Mucosa of descending colon (tissue), 3 donors: ENCODE results near the gene COPA. TPM values are rescaled to one million over a fixed set of nuclear protein-coding genes. Genes with fewer than 3 reads are reported as not detected.

Source experiments
- ATAC-seq: fragments of 200-7000 bp; cut with Tn5 transposase; one replicate; pipeline ENCODE4 v1.9.1; 2020; ENCODE audit warnings: mild to moderate bottlenecking, moderate library complexity
- DNase-seq, 3 donors: peaks; one replicate each; pipeline ENCODE4 v3.0.0-alpha.2; 2020
- H3K36me3 ChIP-seq: fragments of 200-600 bp; one replicate; pipeline ENCODE4 v1.8.0; 2021; ENCODE audit warnings: low read depth, mild to moderate bottlenecking
- H3K4me1 ChIP-seq: fragments of 200-600 bp; one replicate; pipeline ENCODE4 v1.8.0; 2021; ENCODE audit warnings: low read depth, mild to moderate bottlenecking
- H3K4me3 ChIP-seq: fragments of 200-600 bp; one replicate; pipeline ENCODE4 v1.8.0; 2021; ENCODE audit warnings: mild to moderate bottlenecking
- H3K9me3 ChIP-seq: fragments of 200-600 bp; one replicate; pipeline ENCODE4 v1.8.0; 2021; ENCODE audit warnings: mild to moderate bottlenecking
- CTCF ChIP-seq: fragments of 200-600 bp; IDR thresholded peaks from one replicate; pipeline ENCODE4 v1.8.0; 2022; ENCODE audit warnings: antibody characterized with exemption, mild to moderate bottlenecking
- intact Hi-C, 2 donors: fragments of 100-400 bp; cut with DNase I in 1 of 2; cut with micrococcal nuclease in 1 of 2; formaldehyde crosslinking; loops; one replicate each; pipeline versions ENCODE4 v1.11.0 to v1.11.1; 2022; cut with DNase I, micrococcal nuclease
- total RNA-seq, 3 donors: library from RNA; stranded (reverse); fragmentation: NEBNext Ultra II Directional in 2 of 3; extraction: Animal tissue kit (Norgen Biotek cat#: 25700) in 2 of 3; gene quantifications; one replicate each; pipeline versions ENCODE4 v1.2.1 to v1.2.4, GENCODE V29; 2021 to 2023
- donor health status: DM: no; HTN: no; CAD: no; lungs with moderate emphysema.
- donor health status: DM: no; HTN: no; CAD: no.
- donor health status: DM: no; HTN: yes; CAD: no.

The COPA gene
- total RNA-seq, 3 donors from 2014 or later: 141 to 165 (median 151) TPM

- no peak for TF ChIP-seq CTCF
- ATAC-seq: no peak
- Histone ChIP-seq H3K4me3 (no peak overlapping the region), H3K4me1 (no peaks in the 10 kb centered on the region), H3K36me3 (peaks cover 8% of the 10 kb centered on the region), H3K9me3 (no peaks in the 10 kb centered on the region)
- no peak for DNase-seq
- intact Hi-C loops: no loop called here
These were observed 17.2 kb upstream of the COPA start for GRCh38 chr1:160360227-160360695.

- no peak for ATAC-seq
- Histone ChIP-seq H3K4me1 (no peaks in the 10 kb centered on the region), H3K4me3 (no peak overlapping the region), H3K9me3 (no peaks in the 10 kb centered on the region), H3K36me3 (peaks cover 8% of the 10 kb centered on the region)
- no peak for DNase-seq
- no peak for TF ChIP-seq CTCF
- intact Hi-C loops: no loop called here
These were observed 16.6 kb upstream of the COPA start for GRCh38 chr1:160359559-160360226.

- intact Hi-C loops: no loop called here
- no peaks in the 10 kb centered on the region for H3K4me1 ChIP-seq
- DNase-seq (no peak), ATAC-seq (no peak)
- peaks cover 11% of the 10 kb centered on the region for H3K36me3 ChIP-seq
- no peak for TF ChIP-seq CTCF
- no peak overlapping the region for H3K4me3 ChIP-seq
- no peaks in the 10 kb centered on the region for H3K9me3 ChIP-seq
These were observed 15.0 kb upstream of the COPA start for GRCh38 chr1:160358073-160358472.

- H3K4me1 ChIP-seq: no peaks in the 10 kb centered on the region
- H3K9me3 ChIP-seq: no peaks in the 10 kb centered on the region
- DNase-seq: no peak
- no peak for TF ChIP-seq CTCF
- peaks cover 16% of the 10 kb centered on the region for H3K36me3 ChIP-seq
- no peak overlapping the region for H3K4me3 ChIP-seq
- intact Hi-C loops: no loop called here
- ATAC-seq: no peak
These were observed 14.4 kb upstream of the COPA start for GRCh38 chr1:160357286-160358002.

GRCh38 chr1:160354388-160354985 is 11.4 kb upstream of the COPA start:
- Histone ChIP-seq H3K4me3 (no peak overlapping the region), H3K9me3 (no peaks in the 10 kb centered on the region), H3K36me3 (peaks cover 23% of the 10 kb centered on the region), H3K4me1 (no peaks in the 10 kb centered on the region)
- DNase-seq: no peak
- no peak for TF ChIP-seq CTCF
- intact Hi-C loops: no loop called here
- ATAC-seq: no peak
